CD4-positive, CD25-positive, alpha-beta regulatory T cell (primary cell): ENCODE results near the gene HIRIP3. TPM values are rescaled to one million over a fixed set of nuclear protein-coding genes. Genes with fewer than 3 reads are reported as not detected.

Experiments
- ATAC-seq, 2 donors: fragments of 150-1000 bp; cut with Tn5 transposase; one replicate each; pipeline ENCODE4 v1.10.0; 2021; ENCODE audit warnings: low read depth in 2 of 2, moderate number of reproducible peaks in 2 of 2, moderate library complexity in 1 of 2
- DNase-seq, 3 donors: peaks; one replicate each; pipeline versions ENCODE4 v3.0.0 to v3.0.0-alpha.2; 2012 to 2022; ENCODE audit warnings: mixed read lengths in 1 of 3
- H3K27ac ChIP-seq: one replicate; pipeline ENCODE4 v1.7.0; 2013; ENCODE audit warnings: mild to moderate bottlenecking, low read length; ENCODE audit not compliant: insufficient read depth, poor library complexity, severe bottlenecking
- H3K27me3 ChIP-seq: one replicate; pipeline ENCODE4 v1.7.0; 2013; ENCODE audit warnings: low read length; ENCODE audit not compliant: control insufficient read depth, insufficient read depth
- H3K36me3 ChIP-seq: one replicate; pipeline ENCODE4 v1.7.0; 2013; ENCODE audit warnings: mild to moderate bottlenecking, low read length, moderate library complexity; ENCODE audit not compliant: control insufficient read depth, insufficient read depth
- H3K4me1 ChIP-seq: 2 replicates; pipeline ENCODE4 v1.7.0; 2013; ENCODE audit warnings: mild to moderate bottlenecking, low read length; ENCODE audit not compliant: insufficient read depth, control insufficient read depth, poor library complexity, severe bottlenecking
- H3K4me3 ChIP-seq: one replicate; pipeline ENCODE4 v1.7.0; 2013; ENCODE audit warnings: low read depth, mild to moderate bottlenecking, low read length, moderate library complexity
- H3K9me3 ChIP-seq, 2 experiments: 1 replicate in 1 of 2; 2 replicates in 1 of 2; pipeline ENCODE4 v1.7.0; 2013; ENCODE audit warnings: low read length in 2 of 2, mild to moderate bottlenecking in 1 of 2, moderate library complexity in 1 of 2; ENCODE audit not compliant: control insufficient read depth in 2 of 2
- H3K27ac Mint-ChIP-seq, 3 donors: one replicate each; pipeline ENCODE4 v1.8.0; 2020 to 2022; ENCODE audit warnings: mild to moderate bottlenecking in 3 of 3, mixed read lengths in 3 of 3, moderate library complexity in 2 of 3
- H3K27me3 Mint-ChIP-seq: one replicate; pipeline ENCODE4 v1.8.0; 2022; ENCODE audit warnings: mild to moderate bottlenecking, mixed read lengths
- H3K36me3 Mint-ChIP-seq: one replicate; pipeline ENCODE4 v1.8.0; 2020; ENCODE audit warnings: mixed read lengths
- H3K4me1 Mint-ChIP-seq, 4 donors: one replicate each; pipeline ENCODE4 v1.8.0; 2020 to 2022; ENCODE audit warnings: mixed read lengths in 4 of 4, mild to moderate bottlenecking in 1 of 4
- H3K4me3 Mint-ChIP-seq, 4 donors: one replicate each; pipeline ENCODE4 v1.8.0; 2020 to 2022; ENCODE audit warnings: mild to moderate bottlenecking in 4 of 4, mixed read lengths in 4 of 4, moderate library complexity in 3 of 4
- H3K9me3 Mint-ChIP-seq, 7 donors: one replicate each; pipeline ENCODE4 v1.8.0; 2020 to 2022; ENCODE audit warnings: mixed read lengths in 7 of 7, mild to moderate bottlenecking in 3 of 7, moderate library complexity in 2 of 7
- polyA plus RNA-seq, 4 donors: library from polyadenylated mRNA; unstranded; fragments of 300-500 nt; fragmentation: Illumina TruSeq; gene quantifications; one replicate each; pipeline ENCODE4 v1.2.3, GENCODE V29; 2021
- total RNA-seq: library from RNA; stranded (reverse); gene quantifications from one replicate; pipeline ENCODE4 v1.2.3, GENCODE V29; 2022

HIRIP3 gene
- total and polyA plus RNA-seq, 5 donors from 2014 or later = 12.4 to 19.9 (median 15.0) TPM

- H3K27ac ChIP-seq = no peak overlapping the region
- Mint-ChIP-seq H3K4me1 (no peaks in the 10 kb centered on the region), H3K27ac (no peak overlapping the region), H3K4me3 (no peak overlapping the region), H3K9me3 (no peaks in the 10 kb centered on the region), H3K27me3 (no peaks in the 10 kb centered on the region), H3K36me3 (peaks cover 33% of the 10 kb centered on the region)
- H3K27me3 ChIP-seq = no peaks in the 10 kb centered on the region
- H3K4me3 ChIP-seq = no peak overlapping the region
- ATAC-seq (no peak), DNase-seq (no peak)
- H3K4me1 ChIP-seq = no peaks in the 10 kb centered on the region
- no peaks in the 10 kb centered on the region for H3K9me3 ChIP-seq
- peaks cover 65% of the 10 kb centered on the region for H3K36me3 ChIP-seq
These were observed 7.9 kb downstream of the HIRIP3 start for GRCh38 chr16:29987371-29988085.

- peaks cover 33% of the 10 kb centered on the region for H3K36me3 Mint-ChIP-seq
- Histone ChIP-seq H3K36me3 (peaks cover 66% of the 10 kb centered on the region), H3K4me3 (no peak overlapping the region), H3K27me3 (no peaks in the 10 kb centered on the region), H3K27ac (no peak overlapping the region), H3K4me1 (no peaks in the 10 kb centered on the region), H3K9me3 (no peaks in the 10 kb centered on the region)
- no peak for DNase-seq
- H3K27me3 Mint-ChIP-seq = no peaks in the 10 kb centered on the region
- no peak overlapping the region for H3K4me3 Mint-ChIP-seq
- ATAC-seq = no peak
- H3K4me1 Mint-ChIP-seq = no peaks in the 10 kb centered on the region
- H3K9me3 Mint-ChIP-seq = no peaks in the 10 kb centered on the region
- no peak overlapping the region for H3K27ac Mint-ChIP-seq
These were observed 8.5 kb downstream of the HIRIP3 start for GRCh38 chr16:29986931-29987330.

GRCh38 chr16:29986231-29986630 is 9.2 kb downstream of the HIRIP3 start:
- H3K27me3 ChIP-seq = no peaks in the 10 kb centered on the region
- no peaks in the 10 kb centered on the region for H3K9me3 Mint-ChIP-seq
- H3K36me3 ChIP-seq = peaks cover 73% of the 10 kb centered on the region
- no peaks in the 10 kb centered on the region for H3K4me1 ChIP-seq
- no peak for ATAC-seq
- H3K9me3 ChIP-seq = no peaks in the 10 kb centered on the region
- no peaks in the 10 kb centered on the region for H3K4me1 Mint-ChIP-seq
- no peak overlapping the region for H3K4me3 ChIP-seq
- no peak overlapping the region for H3K27ac Mint-ChIP-seq
- no peaks in the 10 kb centered on the region for H3K27me3 Mint-ChIP-seq
- H3K27ac ChIP-seq = no peak overlapping the region
- DNase-seq = no peak
- H3K4me3 Mint-ChIP-seq = peak overlapping the region in 1 of 4 donors; percentile 60
- peaks cover 33% of the 10 kb centered on the region for H3K36me3 Mint-ChIP-seq

- Mint-ChIP-seq H3K27me3 (no peaks in the 10 kb centered on the region), H3K4me3 (peak overlapping the region in 1 of 4 donors; percentile 60), H3K4me1 (no peaks in the 10 kb centered on the region), H3K36me3 (peaks cover 33% of the 10 kb centered on the region), H3K27ac (no peak overlapping the region), H3K9me3 (no peaks in the 10 kb centered on the region)
- no peaks in the 10 kb centered on the region for H3K4me1 ChIP-seq
- no peak overlapping the region for H3K4me3 ChIP-seq
- H3K27me3 ChIP-seq = no peaks in the 10 kb centered on the region
- DNase-seq = no peak
- peaks cover 75% of the 10 kb centered on the region for H3K36me3 ChIP-seq
- ATAC-seq = no peak
- H3K27ac ChIP-seq = no peak overlapping the region
- H3K9me3 ChIP-seq = no peaks in the 10 kb centered on the region
These were observed 10.1 kb downstream of the HIRIP3 start for GRCh38 chr16:29985271-29985811.

GRCh38 chr16:29984764-29985147 is 10.7 kb downstream of the HIRIP3 start:
- H3K4me1 Mint-ChIP-seq = no peaks in the 10 kb centered on the region
- DNase-seq (no peak), ATAC-seq (no peak)
- no peaks in the 10 kb centered on the region for H3K27me3 ChIP-seq
- H3K9me3 ChIP-seq = no peaks in the 10 kb centered on the region
- no peaks in the 10 kb centered on the region for H3K4me1 ChIP-seq
- no peaks in the 10 kb centered on the region for H3K9me3 Mint-ChIP-seq
- no peak overlapping the region for H3K27ac ChIP-seq
- H3K4me3 Mint-ChIP-seq = no peak overlapping the region
- H3K36me3 ChIP-seq = peaks cover 77% of the 10 kb centered on the region
- no peaks in the 10 kb centered on the region for H3K27me3 Mint-ChIP-seq
- H3K36me3 Mint-ChIP-seq = peaks cover 34% of the 10 kb centered on the region
- H3K4me3 ChIP-seq = no peak overlapping the region
- peak overlapping the region in 1 of 3 donors; percentile 48 for H3K27ac Mint-ChIP-seq

- Mint-ChIP-seq H3K4me1 (no peaks in the 10 kb centered on the region), H3K27ac (peak overlapping the region; percentile 9 to 59 (median 48)), H3K36me3 (peaks cover 38% of the 10 kb centered on the region), H3K9me3 (no peaks in the 10 kb centered on the region), H3K4me3 (no peak overlapping the region), H3K27me3 (no peaks in the 10 kb centered on the region)
- no peaks in the 10 kb centered on the region for H3K27me3 ChIP-seq
- H3K9me3 ChIP-seq = no peaks in the 10 kb centered on the region
- no peak overlapping the region for H3K4me3 ChIP-seq
- DNase-seq = no peak
- ATAC-seq = no peak
- no peak overlapping the region for H3K27ac ChIP-seq
- H3K36me3 ChIP-seq = peaks cover 77% of the 10 kb centered on the region
- no peaks in the 10 kb centered on the region for H3K4me1 ChIP-seq
These were observed 11.2 kb downstream of the HIRIP3 start for GRCh38 chr16:29984137-29984763.

- no peaks in the 10 kb centered on the region for H3K4me1 ChIP-seq
- H3K27ac Mint-ChIP-seq = peak overlapping the region in 1 of 3 donors; percentile 9
- peaks cover 81% of the 10 kb centered on the region for H3K36me3 ChIP-seq
- H3K27ac ChIP-seq = no peak overlapping the region
- no peaks in the 10 kb centered on the region for H3K27me3 Mint-ChIP-seq
- peaks cover 38% of the 10 kb centered on the region for H3K36me3 Mint-ChIP-seq
- ATAC-seq (no peak), DNase-seq (no peak)
- no peak overlapping the region for H3K4me3 ChIP-seq
- no peaks in the 10 kb centered on the region for H3K27me3 ChIP-seq
- no peaks in the 10 kb centered on the region for H3K9me3 ChIP-seq
- H3K4me3 Mint-ChIP-seq = no peak overlapping the region
- H3K9me3 Mint-ChIP-seq = no peaks in the 10 kb centered on the region
- no peaks in the 10 kb centered on the region for H3K4me1 Mint-ChIP-seq
These were observed 11.8 kb downstream of the HIRIP3 start for GRCh38 chr16:29983420-29984136.
